ENCODE results near the gene ZDHHC8. TPM values are rescaled to one million over a fixed set of nuclear protein-coding genes. Genes with fewer than 3 reads are reported as not detected.
A peak's percentile ranks its signal among the peaks of the same experiment; 100 is the strongest.

ZDHHC8 gene
- total RNA-seq, 1 experiment from 2014 or later, result 51.7 TPM

DNA sequence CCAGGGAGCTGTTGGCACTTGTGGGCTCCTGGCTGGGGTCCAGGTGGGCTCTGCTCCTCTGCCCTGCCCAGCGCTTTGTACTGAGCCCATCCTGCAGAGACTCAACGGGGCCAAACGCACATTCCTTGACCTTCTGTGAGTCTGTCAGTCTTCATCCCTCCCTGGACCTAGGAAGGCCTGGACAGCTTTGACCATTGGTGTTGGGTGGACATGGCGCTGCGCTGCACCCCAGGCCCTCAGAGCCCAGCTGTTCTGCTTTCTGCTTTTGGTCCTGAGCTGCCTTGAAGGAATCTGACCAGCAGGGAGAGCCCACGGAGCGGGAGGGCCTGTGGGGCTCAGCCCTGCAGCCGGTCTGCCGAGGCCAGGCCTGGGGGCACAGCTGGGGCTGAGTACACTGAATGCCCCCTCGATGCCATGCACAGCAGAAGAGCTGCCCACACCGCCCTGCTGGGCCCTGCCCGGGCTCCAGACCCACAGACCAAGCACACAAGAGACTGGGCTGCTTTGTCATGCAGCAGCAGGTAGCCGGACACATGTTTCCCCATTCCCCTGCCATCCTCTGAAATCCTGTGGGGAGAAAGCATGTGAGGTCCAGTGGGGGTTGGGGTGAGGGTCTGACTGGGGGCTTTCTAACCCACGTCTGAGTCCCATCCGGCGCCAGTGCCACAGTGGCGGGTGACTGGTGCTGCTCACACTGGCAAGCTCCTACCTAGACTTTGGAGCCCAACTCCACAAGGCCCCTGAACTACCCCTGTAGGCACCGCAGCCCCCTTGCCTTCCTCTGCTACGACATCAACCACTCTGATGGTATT is 43.4 kb downstream of the ZDHHC8 start:
- WGBS (ENCODE audit: extremely low coverage, insufficient read length, low lambda C conversion rate), result no CpG with 5 or more reads among the region's 19 CpGs
- Histone ChIP-seq H3K9ac (ENCODE audit: extremely low read depth, insufficient read length, low read length) (no peak overlapping the region), H3K9me3 (ENCODE audit: control insufficient read depth, low read depth, low read length) (no peaks in the 10 kb centered on the region), H2BK120ac (ENCODE audit: low read depth, low read length, poor library complexity, severe bottlenecking) (no peak overlapping the region), H4K91ac (ENCODE audit: insufficient read length, low read depth, low read length) (no peak overlapping the region), H3K27ac (ENCODE audit: insufficient read length, low read depth, low read length) (no peak overlapping the region), H3K14ac (ENCODE audit: insufficient read depth, low read length) (no peak overlapping the region), H4K5ac (ENCODE audit: insufficient read length, low read depth, low read length) (no peak overlapping the region), H2BK15ac (ENCODE audit: low read depth, low read length) (no peak overlapping the region), H3K27me3 (ENCODE audit: insufficient read depth, low read length) (no peaks in the 10 kb centered on the region), H3K18ac (ENCODE audit: insufficient read length, low read depth, low read length) (no peak overlapping the region), H2AFZ (ENCODE audit: low read length) (no peak overlapping the region), H2BK20ac (ENCODE audit: low read depth, low read length, poor library complexity, severe bottlenecking) (no peak overlapping the region), H3K23ac (ENCODE audit: insufficient read length, low read depth, low read length) (no peak overlapping the region), H2BK5ac (ENCODE audit: insufficient read length, low read length) (no peak overlapping the region), H3K4me2 (ENCODE audit: insufficient read depth, insufficient read length, low read length) (no peak overlapping the region), H3K23me2 (ENCODE audit: insufficient read length, low read depth, low read length, poor library complexity, severe bottlenecking) (no peaks in the 10 kb centered on the region), H3T11ph (ENCODE audit: low read length) (no peak overlapping the region), H3K4ac (ENCODE audit: low read depth, low read length) (no peak overlapping the region), H2AK5ac (ENCODE audit: insufficient read length, low read length) (no peak overlapping the region), H4K8ac (replicated peaks; ENCODE audit: insufficient read length, low read depth, low read length) (no peak overlapping the region), H3K79me2 (ENCODE audit: insufficient read depth, low read length) (no peaks in the 10 kb centered on the region), H3K56ac (ENCODE audit: insufficient read length, low read depth, low read length) (no peak overlapping the region), H3K4me1 (ENCODE audit: insufficient read depth, low read length) (no peaks in the 10 kb centered on the region), H2BK12ac (ENCODE audit: insufficient read length, low read depth, low read length) (no peak overlapping the region), H3K79me1 (ENCODE audit: insufficient read depth, low read depth, low read length, poor library complexity, severe bottlenecking) (no peaks in the 10 kb centered on the region), H4K20me1 (ENCODE audit: control insufficient read depth, insufficient read depth, insufficient read length) (no peaks in the 10 kb centered on the region)
- no peak overlapping the region for H3K27ac Mint-ChIP-seq
- TF ChIP-seq, protein P1, sequence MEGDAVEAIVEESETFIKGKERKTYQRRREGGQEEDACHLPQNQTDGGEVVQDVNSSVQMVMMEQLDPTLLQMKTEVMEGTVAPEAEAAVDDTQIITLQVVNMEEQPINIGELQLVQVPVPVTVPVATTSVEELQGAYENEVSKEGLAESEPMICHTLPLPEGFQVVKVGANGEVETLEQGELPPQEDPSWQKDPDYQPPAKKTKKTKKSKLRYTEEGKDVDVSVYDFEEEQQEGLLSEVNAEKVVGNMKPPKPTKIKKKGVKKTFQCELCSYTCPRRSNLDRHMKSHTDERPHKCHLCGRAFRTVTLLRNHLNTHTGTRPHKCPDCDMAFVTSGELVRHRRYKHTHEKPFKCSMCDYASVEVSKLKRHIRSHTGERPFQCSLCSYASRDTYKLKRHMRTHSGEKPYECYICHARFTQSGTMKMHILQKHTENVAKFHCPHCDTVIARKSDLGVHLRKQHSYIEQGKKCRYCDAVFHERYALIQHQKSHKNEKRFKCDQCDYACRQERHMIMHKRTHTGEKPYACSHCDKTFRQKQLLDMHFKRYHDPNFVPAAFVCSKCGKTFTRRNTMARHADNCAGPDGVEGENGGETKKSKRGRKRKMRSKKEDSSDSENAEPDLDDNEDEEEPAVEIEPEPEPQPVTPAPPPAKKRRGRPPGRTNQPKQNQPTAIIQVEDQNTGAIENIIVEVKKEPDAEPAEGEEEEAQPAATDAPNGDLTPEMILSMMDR (conservative IDR thresholded peaks at IDR 0.05), result peak; percentile 37; the same call in 2 of the 3 replicates
- no peaks in the 10 kb centered on the region for H3K36me3 Mint-ChIP-seq (ENCODE audit: insufficient read depth in 1 of 3, low read depth in 3 of 3)
- H3K9me3 Mint-ChIP-seq, result no peaks in the 10 kb centered on the region; a peak in 1 of 5 replicates
- H3K27me3 Mint-ChIP-seq (ENCODE audit: low read depth), result no peaks in the 10 kb centered on the region; the same call in 1 of the 2 replicates
- DNase-seq, result no peak
- H3K4me3 Mint-ChIP-seq, result no peak overlapping the region
- H3K4me1 Mint-ChIP-seq, result peaks cover 3 to 21% of the 10 kb centered on the region in 2 experiments; a peak in 2 of 4 replicates
